ENCODE data around the gene CKB.

The CKB gene

GRCh38 chr14:103510724-103511693 is 11.6 kb downstream of the CKB start:
- DNase-seq (ENCODE audit: low read depth) = no peak

DNA sequence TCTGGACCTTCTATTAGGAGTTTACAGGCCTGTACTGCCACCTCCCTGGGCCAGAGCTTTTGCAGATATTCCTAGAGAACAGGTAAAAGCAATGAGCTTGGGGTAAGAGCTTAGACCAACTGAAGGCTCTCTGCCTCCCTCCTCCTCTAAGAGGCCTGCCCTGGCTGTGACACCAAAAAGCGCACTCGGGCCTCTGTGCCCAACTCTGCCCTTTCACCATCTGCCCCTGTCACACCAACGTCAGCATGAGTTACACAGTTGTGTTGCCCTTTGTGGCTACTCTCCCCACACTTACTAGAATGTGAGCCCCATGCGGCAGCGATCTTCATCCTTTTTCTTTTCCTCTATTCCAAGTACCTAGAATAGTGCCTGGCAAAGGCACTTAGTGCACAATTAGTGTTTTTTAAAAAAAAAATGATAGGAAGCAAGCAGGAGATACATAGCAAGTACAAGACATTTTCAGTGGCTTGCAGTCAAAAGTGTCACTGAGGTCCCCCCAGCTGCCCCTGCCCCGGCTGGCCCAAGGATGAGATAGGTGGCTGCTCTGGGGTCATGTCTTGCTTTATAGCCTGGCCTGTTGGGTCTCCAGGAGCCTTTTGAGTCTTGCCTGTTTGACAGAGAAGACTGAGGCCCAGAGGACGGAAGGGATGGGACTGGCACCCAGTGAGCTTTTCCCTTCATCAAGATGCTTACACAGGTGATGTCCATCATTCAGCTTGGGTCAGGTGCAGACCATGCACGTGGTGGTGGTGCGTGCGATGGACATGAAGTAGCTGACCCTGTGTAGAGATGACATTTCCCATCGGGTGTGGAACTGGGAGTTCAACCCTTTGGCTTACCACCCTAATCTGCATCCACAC is 12.5 kb downstream of the CKB start:
- no peak for DNase-seq (ENCODE audit: low read depth)

GRCh38 chr14:103508521-103509329 is 13.9 kb downstream of the CKB start:
- DNase-seq (ENCODE audit: low read depth) = no peak

DNA sequence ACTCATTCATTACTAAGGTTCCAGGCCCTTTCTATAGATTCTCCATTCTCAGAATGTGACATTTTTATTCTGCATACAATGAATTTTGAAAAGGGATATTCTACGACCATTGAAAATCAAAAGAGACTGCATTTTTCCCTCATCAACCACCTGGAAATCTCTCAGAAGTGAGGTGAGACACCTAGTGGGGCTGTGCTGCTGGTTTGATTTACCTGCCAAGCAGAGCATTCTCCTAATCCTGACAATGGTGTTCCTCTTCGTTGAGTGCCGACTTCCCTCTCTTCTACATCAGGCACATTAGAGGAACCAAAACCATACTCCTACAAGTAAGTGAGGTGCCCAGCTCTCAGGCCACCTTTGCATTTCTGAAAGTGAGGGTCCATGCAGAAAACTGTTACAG is 14.9 kb downstream of the CKB start:
- DNase-seq (ENCODE audit: low read depth) = no peak

GRCh38 chr14:103504991-103505565 is 17.6 kb downstream of the CKB start:
- DNase-seq (ENCODE audit: low read depth) = no peak

DNA sequence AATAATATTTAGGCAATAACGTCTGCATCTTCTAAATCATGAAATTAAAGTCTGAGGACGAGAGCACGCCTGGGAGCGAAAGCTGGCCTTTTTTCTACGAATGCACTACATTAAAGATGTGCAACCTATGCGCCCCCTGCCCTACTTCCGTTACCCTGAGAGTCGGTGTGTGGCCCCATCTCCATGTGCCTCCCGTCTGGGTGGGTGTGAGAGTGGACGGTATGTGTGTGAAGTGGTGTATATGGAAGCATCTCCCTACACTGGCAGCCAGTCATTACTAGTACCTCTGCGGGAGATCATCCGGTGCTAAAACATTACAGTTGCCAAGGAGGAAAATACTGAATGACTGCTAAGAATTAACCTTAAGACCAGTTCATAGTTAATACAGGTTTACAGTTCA is 19.3 kb downstream of the CKB start:
- DNase-seq (ENCODE audit: low read depth) = no peak

GRCh38 chr14:103502877-103503276 is 19.8 kb downstream of the CKB start:
- no peak for DNase-seq (ENCODE audit: low read depth)

DNA sequence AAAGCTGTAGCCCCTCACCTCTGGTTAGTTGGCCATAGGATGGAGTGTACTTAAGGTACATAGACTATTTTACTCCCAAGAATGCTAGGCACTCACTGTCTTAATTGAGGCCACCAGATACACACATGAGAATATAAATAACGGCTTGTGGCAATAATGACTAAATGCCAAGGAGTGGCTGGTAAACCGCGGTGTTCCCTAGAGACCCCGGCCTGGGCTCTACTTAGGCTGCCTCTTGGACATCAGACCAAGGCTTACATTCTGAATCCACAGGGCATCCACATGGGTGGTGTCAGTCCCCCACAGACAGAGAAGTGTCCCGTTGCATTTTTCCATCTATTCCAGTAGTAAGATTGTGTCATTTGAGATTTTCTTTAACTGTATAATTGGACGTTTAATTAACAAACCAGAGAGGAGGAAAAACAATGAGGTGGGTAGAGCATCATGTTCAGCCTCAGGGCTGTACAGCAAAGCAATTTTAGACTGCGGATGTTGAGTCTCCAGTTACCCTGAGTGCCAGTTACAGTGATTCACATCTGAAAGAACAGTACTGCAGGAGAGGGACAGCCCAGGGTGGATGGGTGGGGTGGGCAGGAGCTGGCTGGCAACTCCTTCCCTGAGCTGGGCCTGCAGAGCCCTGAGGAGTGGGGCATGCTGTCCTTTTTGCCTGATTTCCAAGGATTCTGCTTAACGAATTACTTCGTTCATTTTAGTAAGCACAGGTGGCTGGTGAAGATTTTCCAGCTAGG is 20.5 kb downstream of the CKB start:
- no peak for DNase-seq (ENCODE audit: low read depth)

- no peak for DNase-seq (ENCODE audit: low read depth)
These were observed 21.4 kb downstream of the CKB start for GRCh38 chr14:103501041-103501870.

GRCh38 chr14:103500148-103500990 is 22.3 kb downstream of the CKB start:
- no peak for DNase-seq (ENCODE audit: low read depth)

GRCh38 chr14:103499709-103500108 is 22.9 kb downstream of the CKB start:
- DNase-seq (ENCODE audit: low read depth) = no peak

DNA sequence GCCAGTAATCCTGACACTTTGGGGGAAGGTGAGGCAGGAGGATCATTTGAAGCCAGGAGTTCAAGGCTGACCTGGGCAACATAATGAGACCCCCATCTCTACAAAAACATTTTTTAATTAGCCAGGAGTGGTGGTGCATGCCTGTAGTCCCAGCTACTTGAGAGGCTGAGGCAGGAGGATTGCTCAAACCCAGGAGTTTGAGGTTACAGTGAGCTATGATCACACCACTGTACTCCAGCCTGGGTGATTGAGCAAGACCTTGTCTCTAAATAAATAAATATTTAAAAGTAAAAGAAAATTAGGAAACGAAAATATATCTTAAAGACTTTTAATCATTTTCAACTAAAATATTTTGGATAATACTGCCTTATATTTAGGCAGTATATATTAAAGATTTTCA is 25.9 kb downstream of the CKB start:
- DNase-seq (ENCODE audit: low read depth) = no peak

DNA sequence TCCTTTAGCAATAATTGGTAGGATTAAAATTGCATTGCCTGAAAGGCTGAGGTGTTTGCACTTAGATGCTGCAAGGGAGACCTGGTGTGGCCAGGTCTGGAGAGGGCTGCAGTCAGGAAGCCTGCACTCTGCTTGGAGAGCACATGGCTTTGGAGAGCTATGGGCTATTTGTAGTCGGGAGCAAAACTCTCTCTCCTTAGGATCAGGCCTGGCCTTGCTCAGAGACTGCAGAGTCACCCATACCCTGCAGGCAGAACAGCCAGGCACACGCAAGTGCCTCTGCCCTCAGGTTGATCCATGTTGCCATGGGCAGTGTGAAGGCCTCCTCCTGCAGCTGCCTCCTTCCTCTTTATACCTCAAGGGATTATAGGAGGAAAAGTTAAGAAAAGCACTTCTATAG is 26.8 kb downstream of the CKB start:
- DNase-seq (ENCODE audit: low read depth) = no peak

DNA sequence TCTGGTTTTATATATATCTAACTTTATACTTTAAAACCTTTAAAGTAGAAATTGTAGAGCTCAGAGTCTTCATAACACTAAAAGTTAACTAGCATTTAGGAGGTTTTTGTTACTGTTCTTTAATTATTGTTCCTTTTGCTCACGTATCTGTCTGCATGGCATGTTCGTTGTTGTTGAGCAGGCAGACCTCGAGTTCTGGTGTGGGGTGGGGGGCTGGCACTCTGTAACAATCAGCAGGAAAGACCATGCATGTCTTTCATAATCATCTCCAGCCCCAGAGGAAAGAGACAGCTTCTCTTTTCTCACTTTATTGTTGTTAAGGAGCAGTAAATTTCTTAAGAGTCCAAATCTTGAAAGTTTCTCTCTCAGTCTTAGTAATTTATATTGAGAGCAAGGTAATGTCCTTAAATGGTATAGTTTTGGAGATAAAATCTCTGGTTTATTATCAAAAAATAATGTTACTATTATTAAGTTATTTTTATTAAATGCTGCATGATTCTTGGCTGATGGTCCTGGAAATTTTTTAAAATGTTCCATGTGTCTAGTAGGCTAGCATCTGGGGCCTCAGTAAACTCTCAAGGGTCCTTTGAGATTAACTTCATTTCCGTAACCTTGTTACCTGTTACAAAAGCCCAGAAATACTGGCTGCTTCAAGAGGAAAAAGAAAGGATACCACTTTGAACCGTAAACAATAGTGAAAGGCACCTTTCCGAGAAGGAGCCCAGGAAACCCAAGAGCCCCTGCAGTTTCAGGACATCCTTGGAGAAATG is 30.3 kb downstream of the CKB start:
- no peak for DNase-seq (ENCODE audit: low read depth)

- DNase-seq (ENCODE audit: low read depth) = no peak
These were observed 30.9 kb downstream of the CKB start for GRCh38 chr14:103491691-103492090.

- DNase-seq (ENCODE audit: low read depth) = no peak
These were observed 33.0 kb downstream of the CKB start for GRCh38 chr14:103489621-103490020.

- no peak for DNase-seq (ENCODE audit: low read depth)
These were observed 33.7 kb downstream of the CKB start for GRCh38 chr14:103488960-103489359.

GRCh38 chr14:103488071-103488470 is 34.6 kb downstream of the CKB start:
- no peak for DNase-seq (ENCODE audit: low read depth)

Measured in HS-27A (cell line).